ENCODE measurements around the gene GPX4.

DNA sequence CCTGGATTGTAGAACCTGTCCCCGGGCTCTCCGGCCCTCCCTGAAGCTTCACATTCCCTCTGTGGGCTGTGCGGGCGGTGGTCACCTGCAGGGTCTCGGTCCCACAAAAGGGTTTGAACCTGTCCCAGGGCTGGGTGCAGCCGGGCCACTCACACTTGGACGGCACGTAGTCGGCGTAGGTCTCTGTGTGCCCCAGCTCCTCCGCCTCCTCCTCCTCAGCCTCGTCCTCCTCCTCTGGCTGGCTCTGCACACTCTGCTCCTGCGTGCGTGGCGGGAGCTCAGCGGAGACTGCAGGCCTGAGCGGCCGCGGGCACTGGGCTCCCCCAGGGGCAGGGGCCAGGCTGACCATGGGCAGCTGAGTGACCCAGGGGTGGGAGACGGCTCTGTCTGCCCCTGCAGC, 19.6 kb downstream of the GPX4 start:
- TF ChIP-seq, protein P1, sequence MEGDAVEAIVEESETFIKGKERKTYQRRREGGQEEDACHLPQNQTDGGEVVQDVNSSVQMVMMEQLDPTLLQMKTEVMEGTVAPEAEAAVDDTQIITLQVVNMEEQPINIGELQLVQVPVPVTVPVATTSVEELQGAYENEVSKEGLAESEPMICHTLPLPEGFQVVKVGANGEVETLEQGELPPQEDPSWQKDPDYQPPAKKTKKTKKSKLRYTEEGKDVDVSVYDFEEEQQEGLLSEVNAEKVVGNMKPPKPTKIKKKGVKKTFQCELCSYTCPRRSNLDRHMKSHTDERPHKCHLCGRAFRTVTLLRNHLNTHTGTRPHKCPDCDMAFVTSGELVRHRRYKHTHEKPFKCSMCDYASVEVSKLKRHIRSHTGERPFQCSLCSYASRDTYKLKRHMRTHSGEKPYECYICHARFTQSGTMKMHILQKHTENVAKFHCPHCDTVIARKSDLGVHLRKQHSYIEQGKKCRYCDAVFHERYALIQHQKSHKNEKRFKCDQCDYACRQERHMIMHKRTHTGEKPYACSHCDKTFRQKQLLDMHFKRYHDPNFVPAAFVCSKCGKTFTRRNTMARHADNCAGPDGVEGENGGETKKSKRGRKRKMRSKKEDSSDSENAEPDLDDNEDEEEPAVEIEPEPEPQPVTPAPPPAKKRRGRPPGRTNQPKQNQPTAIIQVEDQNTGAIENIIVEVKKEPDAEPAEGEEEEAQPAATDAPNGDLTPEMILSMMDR (IDR thresholded peaks at IDR 0.05; ENCODE audit: low read depth, low read length), result no peak
- no peak for TF ChIP-seq EZH2phosphoT487 (IDR thresholded peaks at IDR 0.05; ENCODE audit: low read depth)
